PC-9 (cell line): ENCODE measurements around the gene BRD9.
"Not testable (repeated sequence)": the region's sequence is repeated elsewhere in the genome, so short reads cannot be mapped to it uniquely, and the experiment has no call there.

Experiments used
- CTCF ChIP-seq: fragments of 200-600 bp; sonication (generic); conservative IDR thresholded peaks from 2 replicates; pipeline ENCODE4 v1.6.1; 2017; ENCODE audit warnings: mixed run types, antibody characterized with exemption, mild to moderate bottlenecking, moderate library complexity
- EZH2 ChIP-seq: fragments of 200-600 bp; sonication (generic); IDR thresholded peaks from 2 replicates; pipeline ENCODE4 v1.8.0; 2017; ENCODE audit warnings: antibody characterized with exemption, low read depth

DNA sequence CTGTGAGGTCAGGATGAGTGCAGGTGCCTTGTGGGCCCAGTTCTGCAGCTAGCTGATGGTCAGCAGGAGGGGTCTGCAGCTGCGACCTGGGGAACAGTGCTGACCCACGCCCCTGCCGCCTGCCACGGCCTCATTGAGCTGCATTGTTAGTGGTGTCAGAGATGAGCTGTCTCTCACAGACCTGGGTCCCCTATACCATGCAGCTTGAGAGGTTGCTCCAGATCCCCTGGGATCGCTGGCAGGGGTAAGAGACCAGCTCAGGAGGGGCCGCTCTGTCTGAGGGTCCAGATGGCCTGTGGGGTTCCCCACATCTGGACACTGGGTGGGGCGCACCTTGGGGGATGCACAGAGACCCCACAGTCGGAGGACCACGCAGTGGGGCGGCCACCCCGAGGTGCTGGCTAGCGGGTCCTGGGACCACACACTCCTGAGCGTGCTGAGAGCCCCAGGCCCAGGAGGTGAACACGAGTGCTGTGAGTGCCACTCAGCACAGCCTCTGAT lies 54.9 kb downstream of the BRD9 start:
- TF ChIP-seq CTCF, EZH2: not testable (repeated sequence)
